HCT116 (cell line): ENCODE measurements around the gene AAK1.

Source experiments
- EGR1 ChIP-seq: IDR thresholded peaks from 2 replicates; pipeline ENCODE4 v1.6.1; 2012; ENCODE audit warnings: low read depth
- EZH2 ChIP-seq: fragments of 200-600 bp; sonication (generic); IDR thresholded peaks from 2 replicates; pipeline ENCODE4 v1.6.1; 2017; ENCODE audit warnings: antibody characterized with exemption, mixed run types
- EZH2phosphoT487 ChIP-seq: fragments of 200-600 bp; IDR thresholded peaks from 2 replicates; pipeline ENCODE4 v1.6.1; 2018; ENCODE audit warnings: antibody characterized with exemption, borderline replicate concordance
- FOSL1 ChIP-seq: IDR thresholded peaks from 2 replicates; pipeline ENCODE4 v1.6.1; 2012; ENCODE audit warnings: low read depth
- JUND ChIP-seq: IDR thresholded peaks from 2 replicates; pipeline ENCODE4 v1.6.1; 2012
- POLR2A ChIP-seq: IDR thresholded peaks from 2 replicates; pipeline ENCODE4 v1.7.0; 2011; ENCODE audit warnings: borderline replicate concordance; ENCODE audit not compliant: insufficient read depth, insufficient read length; ENCODE audit errors: extremely low read depth
- RAD21 ChIP-seq: IDR thresholded peaks from 2 replicates; pipeline ENCODE4 v1.6.1; 2012; ENCODE audit warnings: low read depth, mild to moderate bottlenecking
- SIN3A ChIP-seq: IDR thresholded peaks from 2 replicates; pipeline ENCODE4 v1.6.1; 2012; ENCODE audit warnings: low read depth
- SP1 ChIP-seq: IDR thresholded peaks from 2 replicates; pipeline ENCODE4 v1.6.1; 2012; ENCODE audit warnings: low read depth
- TCF7L2 ChIP-seq: IDR thresholded peaks from 2 replicates; pipeline ENCODE4 v1.7.0; 2011; ENCODE audit warnings: borderline replicate concordance, inconsistent platforms; ENCODE audit not compliant: insufficient read depth, insufficient read length; ENCODE audit errors: extremely low read depth
- YY1 ChIP-seq: IDR thresholded peaks from 2 replicates; pipeline ENCODE4 v1.6.1; 2011; ENCODE audit warnings: low read length, low read depth, moderate library complexity, mild to moderate bottlenecking; ENCODE audit not compliant: insufficient replicate concordance; ENCODE audit errors: extremely low read depth
- ZNF274 ChIP-seq: fragments of 200-500 bp; sonication (Bioruptor generic); IDR thresholded peaks from 2 replicates; pipeline ENCODE4 v1.6.1; 2014; ENCODE audit warnings: mild to moderate bottlenecking, low read depth, low read length, inconsistent platforms
- TF ChIP-seq, protein P1 (sequence below), 3 experiments: fragments of 200-600 bp in 1 of 3; sonication (generic) in 1 of 3; IDR thresholded peaks in 2 of 3; conservative IDR thresholded peaks in 1 of 3; 2 replicates each; pipeline ENCODE4 v1.5.1; 2012 to 2017; ENCODE audit warnings: low read depth in 2 of 3, low read length in 2 of 3, antibody characterized with exemption in 1 of 3, borderline replicate concordance in 1 of 3, control low read depth in 1 of 3, mild to moderate bottlenecking in 1 of 3, mixed read lengths in 1 of 3, mixed run types in 1 of 3, moderate library complexity in 1 of 3; ENCODE audit not compliant: insufficient read depth in 1 of 3

DNA sequence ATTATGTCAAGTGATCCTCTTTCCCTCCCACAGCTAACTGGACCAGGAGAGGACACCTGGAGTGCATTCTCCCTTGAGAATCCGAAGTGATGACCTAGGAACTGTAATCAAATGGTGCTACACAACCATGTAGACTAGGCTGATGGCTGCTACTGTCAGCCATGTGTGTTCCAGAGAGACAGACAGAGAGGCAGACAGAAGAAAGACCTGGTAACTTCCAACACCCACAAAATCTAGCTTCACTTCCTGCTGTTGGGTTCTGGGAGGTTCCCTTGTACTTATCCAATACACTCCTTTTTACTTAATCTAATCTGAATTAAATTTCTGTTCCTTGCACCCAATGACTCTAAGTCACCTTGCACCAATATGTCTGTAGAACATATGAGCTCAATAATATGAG is 72.3 kb downstream of the AAK1 start:
- TF ChIP-seq POLR2A (no peak), EZH2 (no peak), EGR1 (no peak), EZH2phosphoT487 (no peak), SP1 (no peak), ZNF274 (no peak), RAD21 (no peak), SIN3A (no peak), YY1 (no peak), FOSL1 (no peak), JUND (no peak), TCF7L2 (no peak)
- TF ChIP-seq, protein P1, sequence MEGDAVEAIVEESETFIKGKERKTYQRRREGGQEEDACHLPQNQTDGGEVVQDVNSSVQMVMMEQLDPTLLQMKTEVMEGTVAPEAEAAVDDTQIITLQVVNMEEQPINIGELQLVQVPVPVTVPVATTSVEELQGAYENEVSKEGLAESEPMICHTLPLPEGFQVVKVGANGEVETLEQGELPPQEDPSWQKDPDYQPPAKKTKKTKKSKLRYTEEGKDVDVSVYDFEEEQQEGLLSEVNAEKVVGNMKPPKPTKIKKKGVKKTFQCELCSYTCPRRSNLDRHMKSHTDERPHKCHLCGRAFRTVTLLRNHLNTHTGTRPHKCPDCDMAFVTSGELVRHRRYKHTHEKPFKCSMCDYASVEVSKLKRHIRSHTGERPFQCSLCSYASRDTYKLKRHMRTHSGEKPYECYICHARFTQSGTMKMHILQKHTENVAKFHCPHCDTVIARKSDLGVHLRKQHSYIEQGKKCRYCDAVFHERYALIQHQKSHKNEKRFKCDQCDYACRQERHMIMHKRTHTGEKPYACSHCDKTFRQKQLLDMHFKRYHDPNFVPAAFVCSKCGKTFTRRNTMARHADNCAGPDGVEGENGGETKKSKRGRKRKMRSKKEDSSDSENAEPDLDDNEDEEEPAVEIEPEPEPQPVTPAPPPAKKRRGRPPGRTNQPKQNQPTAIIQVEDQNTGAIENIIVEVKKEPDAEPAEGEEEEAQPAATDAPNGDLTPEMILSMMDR (IDR thresholded peaks at IDR 0.05 in 2 of 3, conservative IDR thresholded peaks at IDR 0.05 in 1 of 3; ENCODE audit: borderline replicate concordance in 1 of 3, insufficient read depth in 1 of 3, low read depth in 2 of 3, low read length in 2 of 3), result no peak
